VCaP (cell line): ENCODE measurements around the gene CCDC88C.

ENCODE experiments used
- H3K27ac ChIP-seq: fragments of 450-650 bp; 2 replicates; pipeline ENCODE4 v1.5.1; 2017
- CTCF ChIP-seq: fragments of 450-650 bp; conservative IDR thresholded peaks from 2 replicates; pipeline ENCODE4 v1.5.1; 2017; ENCODE audit warnings: mild to moderate bottlenecking, moderate library complexity

The CCDC88C gene

GRCh38 chr14:91307652-91308051 lies 110.0 kb downstream of the CCDC88C start:
- no peak for TF ChIP-seq CTCF
- H3K27ac ChIP-seq = no peak overlapping the region

- no peak for TF ChIP-seq CTCF
- H3K27ac ChIP-seq = no peak overlapping the region
Measured at GRCh38 chr14:91307046-91307445, 110.6 kb downstream of the CCDC88C start.

GRCh38 chr14:91306547-91306946 lies 111.1 kb downstream of the CCDC88C start:
- no peak overlapping the region for H3K27ac ChIP-seq
- TF ChIP-seq CTCF = no peak

DNA sequence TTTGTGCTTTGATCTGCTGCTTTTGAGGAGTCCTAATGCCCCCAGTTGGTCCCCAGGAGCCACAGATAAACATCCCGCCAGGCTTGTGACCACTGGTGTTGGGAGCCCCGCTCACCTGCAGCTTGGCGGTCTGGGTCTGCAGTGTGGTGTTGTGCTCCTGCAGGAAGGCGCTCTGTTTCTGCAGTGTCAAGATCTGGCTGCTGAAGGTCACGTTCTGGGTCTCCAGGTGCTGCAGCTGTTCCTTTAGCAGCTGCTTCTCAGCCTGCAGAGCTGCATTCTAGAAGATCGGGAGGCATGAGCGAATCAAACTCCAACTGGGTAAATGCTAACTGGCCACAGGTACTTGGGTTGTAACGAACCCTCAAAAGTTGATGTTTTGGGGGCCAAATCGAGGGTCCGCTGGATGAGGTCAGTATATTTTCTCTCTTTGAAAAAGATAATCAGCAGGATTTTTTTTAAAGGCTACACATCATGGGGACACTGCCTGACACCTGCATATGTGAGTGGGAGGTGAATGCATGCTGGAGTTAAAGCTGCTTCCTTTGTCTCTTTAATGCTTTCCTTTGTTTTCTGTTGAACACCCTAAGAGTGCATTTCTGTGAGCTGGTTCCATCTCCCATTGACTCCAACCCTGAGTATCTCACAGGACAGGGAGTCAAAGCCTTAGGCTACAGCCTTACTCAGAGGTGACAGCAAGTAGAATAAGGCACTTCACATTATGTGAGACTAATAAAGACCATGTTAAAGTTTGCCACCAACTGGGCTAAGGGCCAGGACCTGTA lies 111.8 kb downstream of the CCDC88C start:
- no peak overlapping the region for H3K27ac ChIP-seq
- TF ChIP-seq CTCF = no peak

DNA sequence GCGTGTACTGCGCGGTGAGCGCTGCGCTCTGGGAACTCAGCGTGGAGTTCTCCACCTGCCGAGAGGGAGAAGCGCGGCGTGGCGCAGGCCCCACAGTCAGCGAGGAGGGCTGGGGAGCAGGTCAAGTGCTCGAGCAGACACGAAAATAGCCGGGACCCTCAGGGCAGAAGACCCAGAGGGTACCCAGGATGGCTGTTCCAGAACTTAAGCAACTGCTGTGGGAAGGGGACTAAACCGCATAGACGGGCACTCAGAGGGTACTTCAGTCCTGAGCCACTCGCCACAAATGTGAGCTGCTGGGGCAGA lies 113.7 kb downstream of the CCDC88C start:
- TF ChIP-seq CTCF = no peak
- no peak overlapping the region for H3K27ac ChIP-seq

DNA sequence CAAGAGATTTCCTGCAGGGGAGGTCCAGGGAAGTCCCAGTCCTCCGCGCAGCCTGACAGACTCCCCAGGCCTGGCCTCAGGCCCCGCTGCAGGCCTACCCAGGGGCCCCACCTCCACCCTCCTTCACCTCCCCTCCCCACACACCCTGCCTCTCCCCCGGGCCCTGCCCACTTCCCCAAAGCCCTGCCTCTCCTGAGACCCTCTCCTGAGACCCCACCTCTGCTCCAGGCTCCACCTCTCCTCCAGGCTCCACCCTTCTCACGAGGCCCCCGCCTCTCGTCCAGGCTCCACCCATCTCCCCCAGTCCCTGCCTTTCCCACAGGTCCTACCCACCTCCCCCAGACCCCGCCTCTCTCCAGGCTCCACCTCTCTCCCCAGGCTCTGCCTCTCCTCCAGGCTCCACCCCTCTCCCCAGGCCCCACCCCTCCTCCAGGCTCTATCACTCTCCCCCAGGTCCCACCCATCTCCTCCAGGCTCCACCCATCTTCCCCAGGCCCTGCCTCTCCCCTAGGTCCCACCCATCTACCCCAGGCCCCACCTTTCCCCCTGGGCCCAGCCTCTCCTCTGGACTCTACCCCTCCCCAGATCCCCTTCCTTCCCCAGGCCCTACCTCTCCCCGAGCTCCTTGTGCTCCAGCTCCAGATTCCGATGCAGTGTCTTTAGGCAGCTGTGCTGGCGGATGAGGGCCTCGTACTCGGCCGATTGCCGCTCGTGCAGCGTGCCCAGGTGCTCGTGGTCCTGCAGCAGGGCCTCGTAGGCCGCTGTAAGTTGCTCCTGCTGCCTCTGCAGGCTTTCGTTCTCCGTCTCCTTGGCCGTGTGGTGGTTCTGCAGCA lies 114.3 kb downstream of the CCDC88C start:
- TF ChIP-seq CTCF = no peak
- no peak overlapping the region for H3K27ac ChIP-seq

GRCh38 chr14:91302391-91302790 lies 115.2 kb downstream of the CCDC88C start:
- TF ChIP-seq CTCF = no peak
- no peak overlapping the region for H3K27ac ChIP-seq
